Measurements from ENCODE around the gene FLT1. TPM values are rescaled to one million over a fixed set of nuclear protein-coding genes. Genes with fewer than 3 reads are reported as not detected.

Gene FLT1
- total RNA-seq, 4 donors from 2014 or later, result 19.3 to 48.6 (median 24.4) TPM

DNA sequence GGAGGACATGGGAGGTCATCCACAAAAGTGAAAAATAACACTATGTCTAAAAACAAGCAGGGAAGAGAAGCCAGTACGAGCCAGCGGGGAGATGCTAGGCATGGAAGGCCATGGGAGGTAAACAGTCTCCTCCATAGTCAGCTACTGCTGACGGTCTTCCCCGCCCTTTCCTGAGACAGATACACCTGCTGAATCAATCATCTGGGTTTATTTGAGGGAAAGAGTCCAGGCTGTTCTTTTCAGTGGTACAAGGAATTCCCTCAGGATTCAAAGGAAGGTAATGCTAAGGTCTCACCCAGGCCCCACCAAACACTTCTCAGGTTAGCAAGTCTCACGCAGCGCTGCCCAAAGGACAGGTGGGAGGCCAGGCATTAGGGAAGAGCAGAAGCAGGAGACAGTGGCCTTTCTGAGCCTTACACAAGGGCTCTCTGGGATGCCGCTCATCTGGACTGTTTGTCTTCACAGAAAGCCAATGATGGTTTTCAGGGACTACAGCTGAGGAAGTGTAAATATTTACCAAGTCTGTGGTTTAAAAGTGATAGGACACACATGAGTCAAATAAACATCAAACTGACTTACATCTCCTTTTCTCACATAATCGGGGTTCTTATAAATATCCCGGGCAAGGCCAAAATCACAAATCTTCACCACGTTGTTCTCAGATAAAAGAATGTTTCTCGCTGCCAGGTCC, 173.9 kb downstream of the FLT1 start:
- H3K27ac ChIP-seq, result no peak overlapping the region
- no peaks in the 10 kb centered on the region for H3K27me3 ChIP-seq
- no peaks in the 10 kb centered on the region for H3K36me3 ChIP-seq
- peaks cover 0 to 31% (median 0%) of the 10 kb centered on the region in 4 donors for H3K4me1 ChIP-seq
- TF ChIP-seq, protein P1, sequence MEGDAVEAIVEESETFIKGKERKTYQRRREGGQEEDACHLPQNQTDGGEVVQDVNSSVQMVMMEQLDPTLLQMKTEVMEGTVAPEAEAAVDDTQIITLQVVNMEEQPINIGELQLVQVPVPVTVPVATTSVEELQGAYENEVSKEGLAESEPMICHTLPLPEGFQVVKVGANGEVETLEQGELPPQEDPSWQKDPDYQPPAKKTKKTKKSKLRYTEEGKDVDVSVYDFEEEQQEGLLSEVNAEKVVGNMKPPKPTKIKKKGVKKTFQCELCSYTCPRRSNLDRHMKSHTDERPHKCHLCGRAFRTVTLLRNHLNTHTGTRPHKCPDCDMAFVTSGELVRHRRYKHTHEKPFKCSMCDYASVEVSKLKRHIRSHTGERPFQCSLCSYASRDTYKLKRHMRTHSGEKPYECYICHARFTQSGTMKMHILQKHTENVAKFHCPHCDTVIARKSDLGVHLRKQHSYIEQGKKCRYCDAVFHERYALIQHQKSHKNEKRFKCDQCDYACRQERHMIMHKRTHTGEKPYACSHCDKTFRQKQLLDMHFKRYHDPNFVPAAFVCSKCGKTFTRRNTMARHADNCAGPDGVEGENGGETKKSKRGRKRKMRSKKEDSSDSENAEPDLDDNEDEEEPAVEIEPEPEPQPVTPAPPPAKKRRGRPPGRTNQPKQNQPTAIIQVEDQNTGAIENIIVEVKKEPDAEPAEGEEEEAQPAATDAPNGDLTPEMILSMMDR (IDR thresholded peaks at IDR 0.05), result no peak
- no peak for TF ChIP-seq POLR2A (IDR thresholded peaks at IDR 0.05)
- no peak for TF ChIP-seq EP300 (IDR thresholded peaks at IDR 0.05)
- no peak for DNase-seq (ENCODE audit: low spot score in 2 of 2)
- 65 to 70% methylated on average over 11 of the region's 11 CpGs for WGBS, 2 donors
- no peak overlapping the region for H3K4me3 ChIP-seq
- no peaks in the 10 kb centered on the region for H3K9me3 ChIP-seq

DNA sequence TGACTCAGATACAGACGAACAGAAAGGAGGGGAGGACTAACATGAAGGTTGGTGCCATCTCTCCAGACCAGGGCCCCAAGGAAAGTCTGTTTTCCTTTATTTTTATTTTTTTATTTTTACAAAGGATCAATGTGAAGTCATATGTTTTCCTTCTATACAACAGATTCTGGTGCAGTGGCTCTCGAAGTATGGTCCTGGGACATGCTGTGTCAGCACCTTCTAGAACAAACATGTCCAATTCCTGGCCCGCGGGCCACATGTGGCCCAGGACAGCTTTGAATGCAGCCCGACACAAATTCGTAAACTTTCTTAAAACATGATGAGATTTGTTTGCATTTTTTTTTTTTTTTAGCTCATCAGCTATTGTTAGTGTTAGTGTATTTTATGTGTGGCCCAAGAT, 174.7 kb downstream of the FLT1 start:
- Histone ChIP-seq H3K9me3 (no peaks in the 10 kb centered on the region), H3K27ac (no peak overlapping the region), H3K4me1 (peaks cover 0 to 31% (median 0%) of the 10 kb centered on the region in 4 donors), H3K4me3 (no peak overlapping the region), H3K36me3 (no peaks in the 10 kb centered on the region), H3K27me3 (no peaks in the 10 kb centered on the region)
- WGBS, 2 donors, result 89 to 92% methylated on average over 6 of the region's 6 CpGs
- no peak for TF ChIP-seq EP300 (IDR thresholded peaks at IDR 0.05)
- no peak for TF ChIP-seq POLR2A (IDR thresholded peaks at IDR 0.05)
- TF ChIP-seq, protein P1 (IDR thresholded peaks at IDR 0.05), result no peak
- no peak for DNase-seq (ENCODE audit: low spot score in 2 of 2)

GRCh38 chr13:28319528-28319927, 175.4 kb downstream of the FLT1 start:
- Histone ChIP-seq H3K4me3 (no peak overlapping the region), H3K4me1 (peaks cover 0 to 25% (median 0%) of the 10 kb centered on the region in 4 donors), H3K9me3 (no peaks in the 10 kb centered on the region), H3K27ac (no peak overlapping the region), H3K27me3 (no peaks in the 10 kb centered on the region), H3K36me3 (no peaks in the 10 kb centered on the region)
- no peak for DNase-seq (ENCODE audit: low spot score in 2 of 2)
- 62 to 68% methylated on average over 5 of the region's 5 CpGs for WGBS, 2 donors
- TF ChIP-seq, protein P1 (IDR thresholded peaks at IDR 0.05), result no peak

DNA sequence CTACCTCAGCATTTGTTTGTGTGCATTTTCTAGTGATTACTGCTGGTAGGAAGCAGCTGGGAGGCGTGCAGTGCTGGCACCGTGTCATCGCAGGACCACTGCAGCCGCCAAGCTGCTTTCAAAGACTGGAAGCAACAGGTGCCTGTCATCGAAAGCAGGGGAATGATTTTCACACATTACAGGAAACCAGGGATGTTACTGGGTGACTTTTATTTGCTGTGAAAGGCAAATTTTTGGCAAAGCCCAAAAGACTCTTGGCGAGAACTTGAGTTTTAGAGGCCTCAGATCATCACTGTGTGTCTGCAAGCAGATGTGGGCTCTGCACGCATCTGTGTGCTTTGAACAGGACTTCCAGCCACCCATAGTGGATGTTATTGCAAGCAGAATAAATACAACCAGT, 176.4 kb downstream of the FLT1 start:
- Histone ChIP-seq H3K36me3 (no peaks in the 10 kb centered on the region), H3K27ac (no peak overlapping the region), H3K4me1 (peaks cover 0 to 19% (median 0%) of the 10 kb centered on the region in 4 donors), H3K4me3 (no peak overlapping the region), H3K9me3 (no peaks in the 10 kb centered on the region), H3K27me3 (no peaks in the 10 kb centered on the region)
- no peak for TF ChIP-seq EP300 (IDR thresholded peaks at IDR 0.05)
- no peak for TF ChIP-seq POLR2A (IDR thresholded peaks at IDR 0.05)
- TF ChIP-seq, protein P1 (IDR thresholded peaks at IDR 0.05), result no peak
- DNase-seq (ENCODE audit: low spot score in 2 of 2), result no peak
- whole genome bisulfite sequencing, 2 donors, result 79 to 82% methylated on average over 7 of the region's 7 CpGs

- no peaks in the 10 kb centered on the region for H3K27me3 ChIP-seq
- H3K9me3 ChIP-seq, result no peaks in the 10 kb centered on the region
- H3K4me1 ChIP-seq, result peaks cover 0 to 13% (median 0%) of the 10 kb centered on the region in 4 donors
- H3K36me3 ChIP-seq, result no peaks in the 10 kb centered on the region
- DNase-seq (ENCODE audit: low spot score in 2 of 2), result no peak
- H3K27ac ChIP-seq, result no peak overlapping the region
- WGBS, 2 donors, result 60 to 78% methylated on average over 7 of the region's 7 CpGs
- no peak for TF ChIP-seq EP300 (IDR thresholded peaks at IDR 0.05)
- TF ChIP-seq POLR2A (IDR thresholded peaks at IDR 0.05), result no peak
- TF ChIP-seq, protein P1 (IDR thresholded peaks at IDR 0.05), result no peak
- H3K4me3 ChIP-seq, result no peak overlapping the region
Measured at GRCh38 chr13:28316836-28317235, 178.1 kb downstream of the FLT1 start.
